SK-N-SH (cell line): ENCODE results near the gene ARHGAP6.

Experiments
- JUND ChIP-seq: IDR thresholded peaks from 2 replicates; pipeline ENCODE4 v1.4.0; 2012
- POLR2AphosphoS5 ChIP-seq: IDR thresholded peaks from 2 replicates; pipeline ENCODE4 v1.6.1; 2012; ENCODE audit warnings: low read depth, low read length
- TF ChIP-seq, protein P1 (sequence below): IDR thresholded peaks from 2 replicates; pipeline ENCODE4 v1.6.1; 2012; ENCODE audit warnings: mild to moderate bottlenecking, low read depth, low read length, moderate library complexity
- TF ChIP-seq, protein P2 (sequence below): fragments of 200-600 bp; sonication (generic); IDR thresholded peaks from 2 replicates; pipeline ENCODE4 v1.6.1; 2017; ENCODE audit warnings: antibody characterized with exemption, mild to moderate bottlenecking, moderate library complexity

DNA sequence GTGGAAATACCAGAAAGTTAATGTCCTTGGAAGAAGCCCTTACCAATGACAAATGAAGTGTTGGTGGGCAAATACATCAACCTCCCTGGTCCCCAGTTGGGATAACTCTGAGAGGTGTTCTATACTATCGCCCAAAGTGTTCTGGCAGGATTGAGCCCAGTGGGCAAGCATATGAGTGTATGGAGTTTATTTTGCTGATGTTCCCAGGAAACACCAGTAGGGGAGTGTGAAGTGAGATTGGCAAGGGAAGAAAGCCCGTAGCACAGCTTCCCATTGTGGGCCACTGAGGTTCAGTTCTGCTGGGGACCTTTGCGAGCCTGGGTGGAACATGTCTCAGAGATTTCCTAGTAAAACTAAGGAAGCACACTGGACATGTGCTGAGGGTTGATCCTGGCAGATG, 65.1 kb downstream of the ARHGAP6 start:
- TF ChIP-seq JUND (no peak), POLR2AphosphoS5 (no peak)
- TF ChIP-seq, protein P1, sequence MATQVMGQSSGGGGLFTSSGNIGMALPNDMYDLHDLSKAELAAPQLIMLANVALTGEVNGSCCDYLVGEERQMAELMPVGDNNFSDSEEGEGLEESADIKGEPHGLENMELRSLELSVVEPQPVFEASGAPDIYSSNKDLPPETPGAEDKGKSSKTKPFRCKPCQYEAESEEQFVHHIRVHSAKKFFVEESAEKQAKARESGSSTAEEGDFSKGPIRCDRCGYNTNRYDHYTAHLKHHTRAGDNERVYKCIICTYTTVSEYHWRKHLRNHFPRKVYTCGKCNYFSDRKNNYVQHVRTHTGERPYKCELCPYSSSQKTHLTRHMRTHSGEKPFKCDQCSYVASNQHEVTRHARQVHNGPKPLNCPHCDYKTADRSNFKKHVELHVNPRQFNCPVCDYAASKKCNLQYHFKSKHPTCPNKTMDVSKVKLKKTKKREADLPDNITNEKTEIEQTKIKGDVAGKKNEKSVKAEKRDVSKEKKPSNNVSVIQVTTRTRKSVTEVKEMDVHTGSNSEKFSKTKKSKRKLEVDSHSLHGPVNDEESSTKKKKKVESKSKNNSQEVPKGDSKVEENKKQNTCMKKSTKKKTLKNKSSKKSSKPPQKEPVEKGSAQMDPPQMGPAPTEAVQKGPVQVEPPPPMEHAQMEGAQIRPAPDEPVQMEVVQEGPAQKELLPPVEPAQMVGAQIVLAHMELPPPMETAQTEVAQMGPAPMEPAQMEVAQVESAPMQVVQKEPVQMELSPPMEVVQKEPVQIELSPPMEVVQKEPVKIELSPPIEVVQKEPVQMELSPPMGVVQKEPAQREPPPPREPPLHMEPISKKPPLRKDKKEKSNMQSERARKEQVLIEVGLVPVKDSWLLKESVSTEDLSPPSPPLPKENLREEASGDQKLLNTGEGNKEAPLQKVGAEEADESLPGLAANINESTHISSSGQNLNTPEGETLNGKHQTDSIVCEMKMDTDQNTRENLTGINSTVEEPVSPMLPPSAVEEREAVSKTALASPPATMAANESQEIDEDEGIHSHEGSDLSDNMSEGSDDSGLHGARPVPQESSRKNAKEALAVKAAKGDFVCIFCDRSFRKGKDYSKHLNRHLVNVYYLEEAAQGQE: no peak
- TF ChIP-seq, protein P2, sequence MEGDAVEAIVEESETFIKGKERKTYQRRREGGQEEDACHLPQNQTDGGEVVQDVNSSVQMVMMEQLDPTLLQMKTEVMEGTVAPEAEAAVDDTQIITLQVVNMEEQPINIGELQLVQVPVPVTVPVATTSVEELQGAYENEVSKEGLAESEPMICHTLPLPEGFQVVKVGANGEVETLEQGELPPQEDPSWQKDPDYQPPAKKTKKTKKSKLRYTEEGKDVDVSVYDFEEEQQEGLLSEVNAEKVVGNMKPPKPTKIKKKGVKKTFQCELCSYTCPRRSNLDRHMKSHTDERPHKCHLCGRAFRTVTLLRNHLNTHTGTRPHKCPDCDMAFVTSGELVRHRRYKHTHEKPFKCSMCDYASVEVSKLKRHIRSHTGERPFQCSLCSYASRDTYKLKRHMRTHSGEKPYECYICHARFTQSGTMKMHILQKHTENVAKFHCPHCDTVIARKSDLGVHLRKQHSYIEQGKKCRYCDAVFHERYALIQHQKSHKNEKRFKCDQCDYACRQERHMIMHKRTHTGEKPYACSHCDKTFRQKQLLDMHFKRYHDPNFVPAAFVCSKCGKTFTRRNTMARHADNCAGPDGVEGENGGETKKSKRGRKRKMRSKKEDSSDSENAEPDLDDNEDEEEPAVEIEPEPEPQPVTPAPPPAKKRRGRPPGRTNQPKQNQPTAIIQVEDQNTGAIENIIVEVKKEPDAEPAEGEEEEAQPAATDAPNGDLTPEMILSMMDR: no peak
